HG02852 (cell line): ENCODE results near the gene ADAMTS17.

ENCODE experiments used
- ATAC-seq: cut with Tn5 transposase; IDR thresholded peaks from one replicate; pipeline ENCODE4 v1.9.1; 2021; ENCODE audit warnings: mild to moderate bottlenecking, moderate library complexity; ENCODE audit not compliant: unreplicated experiment

The ADAMTS17 gene

GRCh38 chr15:100227781-100228180 lies 114.0 kb downstream of the ADAMTS17 start:
- no peak for ATAC-seq

DNA sequence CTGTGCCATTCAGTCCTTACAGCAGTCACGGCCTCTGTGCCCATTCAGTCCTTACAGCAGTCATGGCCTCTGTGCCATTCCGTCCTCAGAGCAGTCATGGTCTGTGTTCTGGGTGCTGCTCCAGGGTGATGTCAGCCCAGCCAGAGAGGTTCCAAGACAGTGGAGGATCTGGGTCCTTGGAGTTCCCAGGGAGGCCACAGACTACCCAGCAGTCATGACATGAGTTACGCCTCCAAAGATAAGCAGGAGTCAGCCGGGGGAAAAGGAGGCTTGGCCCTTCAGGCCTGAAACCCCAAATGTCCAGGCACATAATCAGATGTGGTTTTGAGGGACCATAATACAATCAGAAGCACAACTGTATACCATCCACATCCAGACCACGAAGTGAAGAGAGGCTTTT lies 115.7 kb downstream of the ADAMTS17 start:
- no peak for ATAC-seq

DNA sequence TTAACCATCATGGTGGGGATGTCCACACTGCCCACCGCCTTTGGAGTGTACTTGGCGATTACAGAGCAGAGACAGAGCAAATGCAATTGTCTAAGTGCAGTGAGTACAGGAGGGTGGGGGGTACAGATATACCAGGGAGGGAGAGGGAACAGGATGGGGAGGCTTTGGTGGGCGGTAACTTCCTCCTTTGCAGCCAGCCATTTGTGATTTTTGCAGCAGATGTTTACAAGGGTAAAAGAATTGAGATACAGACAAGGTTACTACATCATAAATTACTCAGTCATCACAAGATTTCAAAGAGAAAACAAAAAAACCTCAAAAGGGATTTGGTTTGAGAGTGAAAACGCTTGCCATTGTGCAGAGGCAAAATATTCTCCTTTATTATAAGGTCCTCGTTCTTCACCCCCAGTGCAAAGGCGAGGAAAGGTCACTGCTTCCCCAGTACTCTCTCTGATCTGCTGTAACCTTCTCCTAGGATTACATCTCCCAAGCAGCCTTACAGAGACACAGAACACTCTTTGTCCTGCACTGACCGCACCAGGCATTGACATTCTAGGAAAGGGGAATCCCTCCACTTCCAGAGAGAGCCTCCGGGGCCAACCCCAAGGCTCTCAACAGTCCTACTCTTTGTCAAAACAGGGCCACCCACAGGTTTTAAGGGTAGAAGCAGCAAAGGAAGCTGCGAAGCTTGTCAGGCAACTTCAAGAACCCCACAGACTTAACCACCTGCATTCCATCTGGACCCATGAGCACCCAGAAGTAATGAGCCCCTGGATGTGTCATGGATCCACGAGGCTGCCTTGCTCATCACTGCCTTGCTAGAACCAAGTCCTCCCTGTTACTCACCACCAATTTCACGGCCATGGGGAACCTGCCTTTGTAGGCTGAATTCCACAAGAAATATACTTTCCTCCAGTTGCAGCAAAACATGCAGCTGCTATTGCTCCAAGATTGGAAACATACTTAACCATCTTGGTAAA lies 117.3 kb downstream of the ADAMTS17 start:
- no peak for ATAC-seq

- ATAC-seq: no peak
Observed at GRCh38 chr15:100222349-100222715, 119.4 kb downstream of the ADAMTS17 start.

DNA sequence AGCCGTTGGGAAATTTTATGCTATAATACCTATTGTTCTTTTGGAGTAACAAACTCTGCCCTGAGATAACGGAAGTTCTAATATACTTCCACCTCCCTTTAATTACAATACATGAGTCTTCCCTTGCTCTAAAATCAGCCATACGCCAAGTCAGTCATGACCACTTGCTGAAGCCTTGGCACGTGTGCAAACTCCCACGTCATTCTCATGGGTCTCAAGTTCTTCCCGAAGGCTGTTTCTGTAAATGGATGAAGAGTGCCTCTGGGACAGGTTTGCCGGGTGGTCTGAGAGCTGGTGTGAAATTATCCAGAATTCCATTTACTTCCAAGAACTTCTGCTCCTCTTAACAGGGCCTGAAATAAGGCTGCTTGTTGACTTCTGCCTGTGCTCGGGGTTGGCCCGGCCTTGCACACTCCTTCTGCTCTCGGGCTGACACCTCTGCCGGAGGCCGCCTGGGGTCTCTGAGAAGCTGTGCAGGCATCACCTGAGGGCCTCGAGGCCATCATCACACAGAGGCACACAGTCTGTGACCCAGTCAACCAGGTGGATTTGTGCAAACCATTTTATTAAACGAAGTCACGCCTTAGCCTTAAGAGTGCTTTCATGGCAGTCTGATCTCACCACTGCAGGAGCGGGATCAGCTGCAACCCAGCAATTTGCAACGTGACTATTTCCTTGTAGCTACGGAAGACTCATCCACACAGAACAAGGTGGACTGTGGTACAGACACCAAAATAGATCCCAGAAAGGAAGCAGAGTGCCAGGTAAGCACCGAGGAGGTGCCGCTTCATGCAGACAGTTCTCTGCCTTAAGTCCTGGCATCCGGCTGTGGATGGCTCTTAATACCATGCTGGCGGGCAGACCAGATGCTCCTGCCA lies 120.1 kb downstream of the ADAMTS17 start:
- no peak for ATAC-seq

- no peak for ATAC-seq
Observed at GRCh38 chr15:100220058-100220768, 121.6 kb downstream of the ADAMTS17 start.

- no peak for ATAC-seq
Observed at GRCh38 chr15:100218434-100218833, 123.3 kb downstream of the ADAMTS17 start.

GRCh38 chr15:100216182-100216581 lies 125.6 kb downstream of the ADAMTS17 start:
- no peak for ATAC-seq

GRCh38 chr15:100215843-100216169 lies 126.0 kb downstream of the ADAMTS17 start:
- no peak for ATAC-seq

DNA sequence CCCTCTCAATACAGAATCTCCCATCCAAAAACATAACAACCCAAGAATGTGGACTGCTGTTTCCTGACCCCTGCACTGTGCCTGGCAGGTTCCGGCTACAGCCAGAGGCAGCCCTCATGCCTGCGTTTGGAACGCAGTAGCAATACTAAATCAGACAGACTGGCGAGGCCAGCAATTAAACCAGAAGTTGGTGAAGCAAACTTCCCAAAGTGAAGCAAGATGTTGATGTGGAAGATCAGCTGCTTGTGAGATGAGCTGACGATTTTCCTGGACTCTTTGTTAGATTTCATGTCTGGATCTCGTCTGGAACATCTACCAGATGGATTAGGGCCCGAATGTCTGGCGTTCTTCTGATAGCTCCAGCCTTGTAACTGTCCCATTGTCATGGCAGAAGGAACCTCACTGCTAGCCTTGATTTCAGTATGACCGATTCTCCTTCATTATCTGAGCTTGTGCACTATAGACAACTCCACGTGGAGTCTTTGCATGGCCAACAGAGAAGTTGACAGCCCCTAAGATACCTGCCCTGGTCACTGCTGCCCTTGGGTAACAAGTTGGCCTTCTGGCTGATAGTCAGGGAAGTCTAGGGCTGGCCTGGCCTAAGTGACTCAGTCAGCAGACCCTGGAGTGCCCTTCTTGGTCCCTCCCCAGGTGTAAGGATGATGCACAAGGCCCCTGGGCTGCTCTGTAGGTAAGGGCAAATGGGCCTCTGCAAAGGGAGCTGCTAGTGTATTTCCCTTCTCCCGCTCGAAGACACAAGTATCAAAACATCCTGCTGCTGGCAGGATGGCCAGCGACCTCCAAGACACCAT lies 126.5 kb downstream of the ADAMTS17 start:
- ATAC-seq: no peak

DNA sequence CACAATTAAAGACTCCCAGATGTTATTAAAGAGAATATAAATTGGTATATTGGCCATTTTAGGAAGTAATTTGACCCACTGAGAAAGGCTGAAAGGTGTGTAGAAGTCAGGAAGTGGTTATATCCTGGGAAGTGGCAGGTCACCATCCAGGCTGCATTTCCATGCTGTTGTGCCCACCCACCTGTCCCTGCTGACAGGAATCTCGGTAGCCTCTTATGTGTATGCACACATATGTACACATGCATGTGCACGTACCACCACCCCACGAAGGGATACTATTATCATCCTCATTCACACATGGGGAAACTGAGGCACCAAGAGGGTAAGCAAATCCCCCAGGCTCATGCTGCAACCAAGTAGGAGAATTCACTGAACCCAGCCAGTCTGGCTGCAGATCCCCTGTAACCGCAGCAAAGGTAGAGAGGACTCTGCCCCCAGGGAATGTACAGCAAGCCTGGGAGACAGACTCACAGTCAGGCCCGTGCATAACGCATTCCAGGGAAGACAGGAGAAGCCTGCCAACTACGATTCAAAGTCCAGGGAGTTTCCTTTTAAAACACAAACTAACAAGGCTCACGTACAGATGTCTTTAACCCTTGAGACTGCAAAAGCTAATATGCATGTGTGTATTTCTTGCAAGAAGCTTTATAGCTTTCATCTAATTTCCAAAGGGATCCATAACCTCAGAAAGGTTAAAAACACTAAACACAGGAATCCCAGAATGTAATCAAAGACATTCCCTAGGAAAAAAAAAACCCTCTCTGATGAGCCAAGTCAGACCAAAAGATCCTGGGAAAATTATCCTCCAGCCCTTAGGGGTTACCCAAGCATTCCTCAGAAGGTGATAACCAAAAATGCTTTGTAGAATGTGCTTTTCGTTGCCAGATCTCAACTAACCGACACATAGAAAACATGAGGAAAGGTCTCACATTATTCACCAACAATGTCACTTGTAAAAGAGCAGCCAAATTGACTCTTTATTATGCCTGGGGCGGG lies 129.6 kb downstream of the ADAMTS17 start:
- no peak for ATAC-seq

- ATAC-seq: no peak
Observed at GRCh38 chr15:100210338-100210737, 131.4 kb downstream of the ADAMTS17 start.

- no peak for ATAC-seq
Observed at GRCh38 chr15:100208921-100209603, 132.7 kb downstream of the ADAMTS17 start.

GRCh38 chr15:100207053-100207452 lies 134.7 kb downstream of the ADAMTS17 start:
- no peak for ATAC-seq

DNA sequence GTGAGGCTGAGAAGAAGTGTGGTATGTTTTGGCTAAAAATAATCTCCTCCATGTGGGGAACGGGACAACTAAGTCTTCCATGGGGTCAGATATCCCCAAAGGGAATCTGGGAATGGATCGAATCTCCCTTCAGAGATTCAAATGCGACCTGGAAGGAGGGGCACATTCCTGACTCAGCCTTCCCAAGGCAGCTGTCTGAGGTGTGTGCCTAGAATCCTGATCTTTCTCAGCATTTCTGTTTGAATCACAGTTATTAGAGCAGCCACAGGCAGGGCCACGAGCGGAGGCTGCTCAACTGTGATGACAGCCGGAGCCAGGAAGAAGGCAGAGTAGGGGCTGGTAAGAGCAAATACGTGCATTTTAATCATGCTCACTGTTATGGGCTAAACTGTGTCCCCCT lies 135.1 kb downstream of the ADAMTS17 start:
- ATAC-seq: no peak

DNA sequence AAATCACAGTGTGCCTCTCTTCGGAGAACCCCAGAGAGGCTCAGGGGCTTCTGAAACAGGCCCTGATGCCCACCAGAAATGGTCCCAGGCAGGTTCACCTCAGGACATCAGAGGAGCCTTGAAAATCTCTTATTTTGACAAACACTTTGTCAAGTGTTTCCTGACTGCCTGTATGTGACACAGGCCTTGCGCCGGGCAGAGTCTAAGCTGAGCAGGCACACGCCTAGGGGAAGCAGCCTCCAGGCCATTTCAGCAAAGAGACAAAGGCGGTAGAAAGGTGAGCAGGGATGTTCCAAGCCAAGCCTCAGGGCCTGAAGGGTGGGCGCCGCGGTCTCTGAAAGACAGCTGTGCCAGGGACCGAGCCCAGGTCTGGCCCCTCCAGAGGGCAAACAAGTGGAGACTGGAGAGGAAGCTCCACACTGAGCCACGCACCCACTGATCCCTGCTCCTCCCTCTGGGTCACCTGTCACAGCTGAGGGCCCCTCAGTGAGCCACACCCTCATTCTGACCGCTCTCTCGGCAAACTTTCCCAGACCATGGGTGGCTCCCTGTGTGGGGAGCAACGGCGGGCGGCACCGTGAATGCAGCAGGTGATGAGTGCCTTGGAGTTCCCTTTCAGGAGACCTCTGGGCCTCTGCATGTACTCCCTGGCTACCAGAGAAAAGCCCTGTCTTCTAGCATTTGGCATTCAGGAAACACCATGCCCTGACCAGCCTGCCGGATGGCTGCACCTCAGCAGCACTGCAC lies 136.1 kb downstream of the ADAMTS17 start:
- ATAC-seq: no peak

DNA sequence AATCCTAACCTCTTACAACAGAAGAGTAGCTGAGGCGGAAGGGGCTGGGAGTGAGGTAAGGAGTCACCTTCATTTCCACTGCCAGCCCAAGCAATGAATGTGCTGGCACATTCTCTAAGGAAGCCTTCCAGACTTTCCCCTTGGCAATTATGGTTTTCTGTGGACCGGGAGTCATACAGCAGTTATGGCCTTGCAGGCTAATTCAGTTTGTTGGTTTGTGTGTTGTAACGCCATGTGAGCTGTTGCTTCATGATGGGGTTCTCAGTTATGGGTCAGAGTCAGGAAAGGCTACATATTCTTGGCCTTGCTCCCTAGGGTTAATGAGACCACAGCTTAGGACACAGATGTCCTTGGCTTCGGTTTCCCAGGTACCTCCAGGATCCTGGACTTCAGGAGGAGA lies 137.0 kb downstream of the ADAMTS17 start:
- no peak for ATAC-seq

DNA sequence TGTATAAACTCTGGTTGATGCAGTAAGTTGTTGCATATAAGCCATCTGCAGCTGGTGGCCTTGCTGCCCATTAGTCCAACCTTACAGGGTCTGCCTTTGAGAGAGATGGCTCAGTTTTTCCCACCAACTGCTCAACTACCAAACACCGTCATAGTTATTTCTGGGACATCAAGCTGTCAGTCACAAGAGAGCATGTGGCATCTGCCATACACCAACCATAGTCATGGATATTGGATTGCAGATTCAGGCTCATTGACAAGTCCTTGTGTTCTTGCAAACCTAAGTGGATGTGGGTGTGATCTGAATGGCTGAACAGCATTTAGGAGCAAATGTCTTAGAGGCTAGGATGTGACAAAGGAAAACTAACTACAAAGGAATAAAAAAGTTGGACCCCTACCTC lies 137.6 kb downstream of the ADAMTS17 start:
- no peak for ATAC-seq
